Aorta (tissue), 5 donors: ENCODE results near the gene NSRP1. TPM values are rescaled to one million over a fixed set of nuclear protein-coding genes. Genes with fewer than 3 reads are reported as not detected.
A peak's percentile ranks its signal among the peaks of the same experiment; 100 is the strongest.
"Not testable (repeated sequence)": the region's sequence is repeated elsewhere in the genome, so short reads cannot be mapped to it uniquely, and the experiment has no call there.

Experiments
- ATAC-seq: fragments of 200-7000 bp; cut with Tn5 transposase; one replicate; pipeline ENCODE4 v1.9.1; 2022; ENCODE audit warnings: moderate library complexity; ENCODE audit not compliant: low FRiP score
- DNase-seq, 2 donors: peaks; one replicate each; pipeline ENCODE4 v3.0.0-alpha.2; 2020
- H3K27ac ChIP-seq, 2 donors: one replicate each; pipeline ENCODE4 v1.5.1; 2013; ENCODE audit warnings: low read length in 2 of 2, mild to moderate bottlenecking in 2 of 2, moderate library complexity in 2 of 2, control low read depth in 1 of 2, inconsistent platforms in 1 of 2, low read depth in 1 of 2
- H3K27me3 ChIP-seq, 2 donors: one replicate each; pipeline ENCODE4 v1.6.1; 2013; ENCODE audit warnings: control low read depth in 1 of 2, low read length in 1 of 2, mild to moderate bottlenecking in 1 of 2, moderate library complexity in 1 of 2; ENCODE audit not compliant: insufficient read depth in 2 of 2, control insufficient read depth in 1 of 2
- H3K36me3 ChIP-seq, 2 donors: one replicate each; pipeline ENCODE4 v1.6.1; 2013; ENCODE audit warnings: control low read depth in 1 of 2, low read length in 1 of 2, mild to moderate bottlenecking in 1 of 2; ENCODE audit not compliant: insufficient read depth in 2 of 2, control insufficient read depth in 1 of 2
- H3K4me1 ChIP-seq, 2 donors: one replicate each; pipeline ENCODE4 v1.6.1; 2013; ENCODE audit warnings: low read length in 2 of 2, control low read depth in 1 of 2, mild to moderate bottlenecking in 1 of 2, moderate library complexity in 1 of 2; ENCODE audit not compliant: insufficient read depth in 2 of 2, control insufficient read depth in 1 of 2
- H3K4me3 ChIP-seq, 2 donors: one replicate each; pipeline ENCODE4 v1.5.1; 2013; ENCODE audit warnings: low read length in 2 of 2, control low read depth in 1 of 2, mild to moderate bottlenecking in 1 of 2
- H3K9me3 ChIP-seq: one replicate; pipeline ENCODE4 v1.6.1; 2013; ENCODE audit warnings: mild to moderate bottlenecking, low read length; ENCODE audit not compliant: control insufficient read depth
- WGBS, 2 donors: extraction: QIAGEN DNeasy Blood & Tissue Kit; methylation state at CpG; one replicate each; pipeline ENCODE4 v1.1.7; 2013; 5-methylcytosine and 5-hydroxymethylcytosine counted together
- intact Hi-C, 2 donors: fragments of 100-400 bp; cut with DNase I; formaldehyde crosslinking; loops; one replicate each; pipeline versions ENCODE4 v1.14.2 to v1.15.0; 2022
- long read RNA-seq, 2 donors: library from polyadenylated mRNA; unstranded; transcript quantifications; one replicate each; pipeline ENCODE4 v2.0.0, GENCODE V29; 2020 to 2021
- polyA plus RNA-seq, 2 donors: library from polyadenylated mRNA; stranded (reverse); fragments of 200-250 nt; gene quantifications; one replicate each; pipeline ENCODE4 v1.2.3, GENCODE V29; 2013
- total RNA-seq, 2 donors: library from RNA; stranded (reverse); fragmentation: NEBNext Ultra II Directional; extraction: Animal tissue kit (Norgen Biotek cat#: 25700); gene quantifications; one replicate each; pipeline ENCODE4 v1.2.1, GENCODE V29; 2021
- donor health status: healthy with polysubstance abuse.
- donor health status: Bipolar disorder and iron deficiency.
- donor health status: DM: no; HTN: no; CAD: no.
- donor health status: DM: no; HTN: no; CAD: no.
- donor health status: DM: yes; HTN: yes; CAD: no.

NSRP1 gene
- total RNA-seq (10 to 100 TPM; 59.9 to 60.0 TPM), polyA plus RNA-seq (10 to 100 TPM; 39.5 to 91.9 TPM)
- long read RNA-seq, donor 1, transcript NSRP1-201 (7 exons, 2,541 nt): major isoform, 23 of 74 reads
- long read RNA-seq, donor 1, partial matches to known transcripts: 17 of 74 reads
- long read RNA-seq, donor 1, other reads (novel, unspliced or antisense): 28 of 74 reads
- long read RNA-seq, donor 2, transcript NSRP1-201 (7 exons, 2,541 nt): major isoform, 21 of 69 reads
- long read RNA-seq, donor 2, partial matches to known transcripts: 20 of 69 reads
- long read RNA-seq, donor 2, other reads (novel, unspliced or antisense): 21 of 69 reads

GRCh38 chr17:30116661-30117551, at the start of gene NSRP1:
NSRP1 (plus strand) TSS chr17:30116816; CDS start chr17:30116844, 28 bp downstream.
- Histone ChIP-seq H3K27ac (peak within 1 kb of the TSS; percentile 91 to 100), H3K4me1 (no peaks in the 10 kb centered on the region), H3K4me3 (peak within 1 kb of the TSS; percentile 85 to 100), H3K9me3 (no peaks in the 10 kb centered on the region), H3K36me3 (no peaks in the 10 kb centered on the region), H3K27me3 (no peaks in the 10 kb centered on the region)
- DNase-seq (peak; percentile 98 to 99), ATAC-seq (peak; percentile 98)
- 0% methylated on average over 47 of the region's 47 CpGs for WGBS, 2 donors
- intact Hi-C loops: loop anchor here in 1 of 2 donors (5.0 kb wide), 1 partner anchor 360 kb away; the partner anchor contains the start of gene GOSR1

- Histone ChIP-seq H3K4me1 (no peaks in the 10 kb centered on the region), H3K9me3 (peaks cover 5% of the 10 kb centered on the region), H3K27me3 (no peaks in the 10 kb centered on the region), H3K36me3 (no peaks in the 10 kb centered on the region), H3K4me3 (no peak overlapping the region), H3K27ac (no peak overlapping the region)
- ATAC-seq: no peak
- intact Hi-C loops: no loop called here
- DNase-seq: no peak
- 93 to 97% methylated on average over 16 of the region's 16 CpGs for WGBS, 2 donors
These were observed 48.2 kb upstream of the NSRP1 start for GRCh38 chr17:30068465-30068864.

GRCh38 chr17:30074254-30074653, 42.4 kb upstream of the NSRP1 start:
- intact Hi-C loops: no loop called here
- WGBS, 2 donors: 88 to 89% methylated on average over 2 of the region's 2 CpGs
- Histone ChIP-seq H3K4me1 (no peaks in the 10 kb centered on the region), H3K9me3 (no peaks in the 10 kb centered on the region), H3K27ac (no peak overlapping the region), H3K27me3 (no peaks in the 10 kb centered on the region), H3K36me3 (no peaks in the 10 kb centered on the region), H3K4me3 (no peak overlapping the region)
- no peak for DNase-seq
- no peak for ATAC-seq

- intact Hi-C loops: no loop called here
- Histone ChIP-seq H3K27me3 (no peaks in the 10 kb centered on the region), H3K4me3 (no peak overlapping the region), H3K36me3 (no peaks in the 10 kb centered on the region), H3K27ac (no peak overlapping the region), H3K4me1 (no peaks in the 10 kb centered on the region), H3K9me3 (no peaks in the 10 kb centered on the region)
- ATAC-seq (no peak), DNase-seq (no peak)
- 74 to 83% methylated on average over 2 of the region's 2 CpGs for WGBS, 2 donors
These were observed 41.9 kb upstream of the NSRP1 start for GRCh38 chr17:30074730-30075129.

DNA sequence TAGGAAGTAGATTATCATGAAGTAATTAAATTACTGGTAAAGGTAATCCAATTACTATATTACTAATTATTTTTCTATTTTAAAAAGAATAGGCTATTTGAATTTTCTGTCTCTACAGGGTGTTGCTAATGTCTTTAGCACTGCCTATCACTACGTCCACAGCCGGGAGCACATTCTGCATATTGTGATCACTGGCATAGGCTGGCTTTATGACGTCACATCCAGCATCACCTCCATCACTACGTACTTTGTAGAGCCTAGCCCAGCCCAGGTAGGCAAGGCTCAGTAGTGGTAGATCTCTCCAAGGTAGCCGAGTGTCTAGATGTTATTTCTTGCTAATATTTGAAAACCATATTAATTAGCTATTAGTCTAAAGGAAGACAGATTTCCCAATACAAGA, 33.8 kb upstream of the NSRP1 start:
- no peak overlapping the region for H3K4me3 ChIP-seq
- no peak for DNase-seq
- intact Hi-C loops: no loop called here
- H3K9me3 ChIP-seq: no peaks in the 10 kb centered on the region
- WGBS, 2 donors: 88 to 92% methylated on average over 5 of the region's 5 CpGs
- no peak for ATAC-seq
- no peak overlapping the region for H3K27ac ChIP-seq
- H3K36me3 ChIP-seq: no peaks in the 10 kb centered on the region
- no peaks in the 10 kb centered on the region for H3K27me3 ChIP-seq
- H3K4me1 ChIP-seq: no peaks in the 10 kb centered on the region

DNA sequence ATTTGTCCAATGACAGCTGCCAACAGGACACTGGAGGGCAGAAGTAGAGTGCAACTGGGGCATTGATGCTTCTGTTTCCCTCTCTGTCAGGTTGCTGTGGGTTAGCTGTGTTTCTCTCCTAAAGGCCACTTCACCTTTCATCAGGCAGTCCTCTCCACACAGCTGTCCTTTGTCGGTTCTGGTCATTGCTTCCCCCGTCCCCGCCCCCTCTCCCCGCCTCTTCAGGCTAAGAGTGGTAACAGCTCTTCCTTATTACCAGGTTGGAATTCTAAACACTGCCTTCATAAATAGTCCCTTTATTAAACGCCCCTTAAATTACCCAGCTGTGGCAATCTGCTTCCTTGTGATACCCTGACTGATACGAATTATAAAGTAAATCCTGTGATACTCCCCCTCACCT, 31.8 kb upstream of the NSRP1 start:
- H3K9me3 ChIP-seq: no peaks in the 10 kb centered on the region
- intact Hi-C loops: no loop called here
- no peak overlapping the region for H3K27ac ChIP-seq
- H3K27me3 ChIP-seq: no peaks in the 10 kb centered on the region
- no peaks in the 10 kb centered on the region for H3K4me1 ChIP-seq
- no peak for DNase-seq
- no peak for ATAC-seq
- H3K4me3 ChIP-seq: no peak overlapping the region
- 43 to 45% methylated on average over 6 of the region's 6 CpGs for WGBS, 2 donors
- no peaks in the 10 kb centered on the region for H3K36me3 ChIP-seq

DNA sequence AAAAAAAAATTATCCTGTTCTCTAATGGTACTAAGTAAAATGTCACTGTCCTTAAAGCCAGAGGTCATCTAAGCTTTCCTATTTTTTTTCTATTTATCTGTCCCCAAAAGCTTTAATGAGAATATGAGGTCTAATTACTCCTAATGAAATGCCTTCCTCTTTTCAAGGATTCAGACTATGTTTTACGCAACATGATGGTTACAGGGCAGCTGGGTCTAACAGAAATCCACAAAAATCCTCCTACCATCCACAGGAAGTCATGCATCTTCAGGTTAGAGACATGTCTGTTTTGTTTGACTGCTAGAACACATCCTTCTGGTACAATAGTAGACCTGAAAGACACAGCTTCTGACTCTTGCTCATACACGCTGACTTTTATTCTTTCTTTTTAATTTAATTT, 29.7 kb upstream of the NSRP1 start:
- H3K9me3 ChIP-seq: no peaks in the 10 kb centered on the region
- 89 to 92% methylated on average over 2 of the region's 2 CpGs for WGBS, 2 donors
- no peak for ATAC-seq
- no peaks in the 10 kb centered on the region for H3K4me1 ChIP-seq
- no peak for DNase-seq
- no peak overlapping the region for H3K4me3 ChIP-seq
- no peak overlapping the region for H3K27ac ChIP-seq
- no peaks in the 10 kb centered on the region for H3K27me3 ChIP-seq
- intact Hi-C loops: no loop called here
- no peaks in the 10 kb centered on the region for H3K36me3 ChIP-seq

GRCh38 chr17:30087431-30087830, 29.2 kb upstream of the NSRP1 start:
- 89 to 92% methylated on average over 3 of the region's 3 CpGs for WGBS, 2 donors
- H3K9me3 ChIP-seq, H3K4me1 ChIP-seq, H3K36me3 ChIP-seq, ATAC-seq, H3K27ac ChIP-seq, DNase-seq, H3K4me3 ChIP-seq, intact Hi-C loops, H3K27me3 ChIP-seq: not testable (repeated sequence)
